ENCODE results near the gene ANKMY1.

ANKMY1 gene, protein sequence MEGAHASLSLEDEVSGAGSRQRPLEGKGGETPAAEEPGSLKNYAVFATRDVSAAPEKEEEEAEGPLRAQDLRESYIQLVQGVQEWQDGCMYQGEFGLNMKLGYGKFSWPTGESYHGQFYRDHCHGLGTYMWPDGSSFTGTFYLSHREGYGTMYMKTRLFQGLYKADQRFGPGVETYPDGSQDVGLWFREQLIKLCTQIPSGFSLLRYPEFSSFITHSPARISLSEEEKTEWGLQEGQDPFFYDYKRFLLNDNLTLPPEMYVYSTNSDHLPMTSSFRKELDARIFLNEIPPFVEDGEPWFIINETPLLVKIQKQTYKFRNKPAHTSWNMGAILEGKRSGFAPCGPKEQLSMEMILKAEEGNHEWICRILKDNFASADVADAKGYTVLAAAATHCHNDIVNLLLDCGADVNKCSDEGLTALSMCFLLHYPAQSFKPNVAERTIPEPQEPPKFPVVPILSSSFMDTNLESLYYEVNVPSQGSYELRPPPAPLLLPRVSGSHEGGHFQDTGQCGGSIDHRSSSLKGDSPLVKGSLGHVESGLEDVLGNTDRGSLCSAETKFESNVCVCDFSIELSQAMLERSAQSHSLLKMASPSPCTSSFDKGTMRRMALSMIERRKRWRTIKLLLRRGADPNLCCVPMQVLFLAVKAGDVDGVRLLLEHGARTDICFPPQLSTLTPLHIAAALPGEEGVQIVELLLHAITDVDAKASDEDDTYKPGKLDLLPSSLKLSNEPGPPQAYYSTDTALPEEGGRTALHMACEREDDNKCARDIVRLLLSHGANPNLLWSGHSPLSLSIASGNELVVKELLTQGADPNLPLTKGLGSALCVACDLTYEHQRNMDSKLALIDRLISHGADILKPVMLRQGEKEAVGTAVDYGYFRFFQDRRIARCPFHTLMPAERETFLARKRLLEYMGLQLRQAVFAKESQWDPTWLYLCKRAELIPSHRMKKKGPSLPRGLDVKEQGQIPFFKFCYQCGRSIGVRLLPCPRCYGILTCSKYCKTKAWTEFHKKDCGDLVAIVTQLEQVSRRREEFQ

DNA sequence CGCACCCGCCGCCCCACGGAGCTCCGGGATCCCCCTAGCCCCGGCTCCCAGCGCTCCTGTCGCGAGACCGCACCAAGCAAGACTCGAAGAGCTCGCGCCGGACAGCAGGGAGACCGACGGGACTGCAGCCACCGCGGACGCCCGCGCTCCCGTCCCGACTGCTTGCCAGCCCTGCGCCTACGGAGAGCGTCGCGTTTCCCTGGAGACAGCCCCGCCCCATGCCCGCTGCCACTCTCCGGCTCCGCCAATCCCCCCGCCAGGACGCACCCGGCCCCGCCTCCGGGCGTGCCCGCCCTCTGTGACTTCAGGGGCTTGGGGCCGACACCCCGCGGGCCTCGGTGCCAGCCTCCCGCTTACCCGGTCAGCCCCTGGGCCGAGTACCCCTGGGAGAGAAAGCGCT lies at the start of gene ANKMY1:
TSS of gene ANKMY1 (minus strand) at position 181 of the 400 bp plus-strand sequence. CDS start 653 bp downstream, outside the sequence.
- TF ChIP-seq, protein P1, sequence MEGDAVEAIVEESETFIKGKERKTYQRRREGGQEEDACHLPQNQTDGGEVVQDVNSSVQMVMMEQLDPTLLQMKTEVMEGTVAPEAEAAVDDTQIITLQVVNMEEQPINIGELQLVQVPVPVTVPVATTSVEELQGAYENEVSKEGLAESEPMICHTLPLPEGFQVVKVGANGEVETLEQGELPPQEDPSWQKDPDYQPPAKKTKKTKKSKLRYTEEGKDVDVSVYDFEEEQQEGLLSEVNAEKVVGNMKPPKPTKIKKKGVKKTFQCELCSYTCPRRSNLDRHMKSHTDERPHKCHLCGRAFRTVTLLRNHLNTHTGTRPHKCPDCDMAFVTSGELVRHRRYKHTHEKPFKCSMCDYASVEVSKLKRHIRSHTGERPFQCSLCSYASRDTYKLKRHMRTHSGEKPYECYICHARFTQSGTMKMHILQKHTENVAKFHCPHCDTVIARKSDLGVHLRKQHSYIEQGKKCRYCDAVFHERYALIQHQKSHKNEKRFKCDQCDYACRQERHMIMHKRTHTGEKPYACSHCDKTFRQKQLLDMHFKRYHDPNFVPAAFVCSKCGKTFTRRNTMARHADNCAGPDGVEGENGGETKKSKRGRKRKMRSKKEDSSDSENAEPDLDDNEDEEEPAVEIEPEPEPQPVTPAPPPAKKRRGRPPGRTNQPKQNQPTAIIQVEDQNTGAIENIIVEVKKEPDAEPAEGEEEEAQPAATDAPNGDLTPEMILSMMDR (IDR thresholded peaks at IDR 0.05) = no peak

DNA sequence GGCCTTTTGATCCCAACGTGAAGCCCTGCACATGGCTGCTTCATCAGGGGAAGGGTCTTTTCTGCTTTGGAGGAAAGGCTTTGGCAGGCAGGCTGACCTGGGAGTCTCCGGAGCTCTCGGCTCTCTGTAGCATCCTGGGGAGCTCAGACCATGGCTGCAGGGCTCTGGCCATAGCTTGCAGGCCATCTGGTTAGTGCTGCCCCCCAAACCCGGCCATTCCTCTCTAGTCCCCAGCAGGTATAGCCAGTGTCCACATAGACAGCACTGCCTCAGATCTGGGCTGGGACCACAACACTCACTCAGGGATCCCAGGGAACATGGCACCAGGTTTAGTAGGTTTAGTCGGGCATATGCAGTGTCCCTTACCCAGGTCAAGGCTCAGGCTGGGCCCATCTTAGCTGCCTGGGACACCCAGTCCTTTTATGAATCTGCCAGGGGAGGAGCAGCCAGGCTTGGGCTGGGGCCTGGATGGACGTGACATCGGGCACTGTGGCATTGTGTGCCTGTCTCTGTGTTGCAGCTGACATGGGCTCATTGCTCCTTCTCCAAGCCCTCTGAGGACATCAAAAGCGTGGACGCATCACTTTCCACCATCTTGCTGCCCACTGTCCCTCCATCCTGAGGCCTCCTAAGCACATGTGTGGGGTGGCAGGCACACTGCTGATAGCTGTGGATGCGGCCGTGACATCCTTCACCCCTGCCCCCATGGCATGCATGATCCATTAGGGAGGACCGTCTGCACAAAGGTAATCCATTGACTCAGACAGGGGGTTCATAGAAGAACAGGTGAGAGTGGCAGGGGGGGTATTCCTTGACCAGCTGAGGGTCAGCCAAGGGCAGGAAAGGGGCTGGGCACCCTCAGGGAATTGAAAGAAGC lies 48.3 kb upstream of the ANKMY1 start:
- TF ChIP-seq, protein P1 (IDR thresholded peaks at IDR 0.05) = no peak

DNA sequence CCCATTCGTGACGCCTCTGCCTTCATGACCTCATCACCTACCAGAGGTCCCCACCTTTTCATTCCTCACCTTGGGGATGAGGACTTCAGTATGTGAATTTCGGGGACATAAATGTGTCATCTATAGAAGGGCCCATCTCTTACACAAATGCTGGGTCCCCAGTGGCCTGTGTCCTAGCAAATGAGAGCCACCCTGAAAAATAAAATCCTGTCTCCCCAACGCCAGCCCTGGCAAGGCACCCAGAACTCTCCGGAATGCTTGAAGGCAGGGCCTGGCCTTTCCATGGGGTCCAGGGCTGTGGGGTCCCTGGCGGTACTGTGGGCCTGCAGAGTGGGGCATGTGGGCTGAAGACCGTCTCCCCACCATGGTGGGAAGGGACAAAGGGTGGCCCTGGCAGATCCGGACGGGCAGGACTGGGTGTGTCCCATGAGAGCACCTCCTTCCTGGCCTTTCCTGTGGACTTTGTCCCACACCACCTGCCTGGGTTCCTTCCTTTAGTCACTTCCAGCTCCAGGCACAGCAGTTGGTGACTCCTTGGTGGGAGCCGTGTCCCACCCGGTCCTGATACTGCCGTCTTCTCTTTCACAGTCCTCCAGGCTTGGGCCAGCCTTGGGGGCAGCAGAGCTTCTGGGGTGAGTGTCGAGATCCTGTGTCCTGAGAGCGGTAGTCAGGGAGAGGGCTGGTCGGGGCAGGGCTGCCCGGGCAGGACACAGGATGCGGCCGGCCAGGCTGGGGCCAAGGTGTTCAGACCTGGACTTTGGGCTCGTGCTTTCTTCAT lies 47.3 kb upstream of the ANKMY1 start:
- TF ChIP-seq, protein P1 (IDR thresholded peaks at IDR 0.05) = no peak

DNA sequence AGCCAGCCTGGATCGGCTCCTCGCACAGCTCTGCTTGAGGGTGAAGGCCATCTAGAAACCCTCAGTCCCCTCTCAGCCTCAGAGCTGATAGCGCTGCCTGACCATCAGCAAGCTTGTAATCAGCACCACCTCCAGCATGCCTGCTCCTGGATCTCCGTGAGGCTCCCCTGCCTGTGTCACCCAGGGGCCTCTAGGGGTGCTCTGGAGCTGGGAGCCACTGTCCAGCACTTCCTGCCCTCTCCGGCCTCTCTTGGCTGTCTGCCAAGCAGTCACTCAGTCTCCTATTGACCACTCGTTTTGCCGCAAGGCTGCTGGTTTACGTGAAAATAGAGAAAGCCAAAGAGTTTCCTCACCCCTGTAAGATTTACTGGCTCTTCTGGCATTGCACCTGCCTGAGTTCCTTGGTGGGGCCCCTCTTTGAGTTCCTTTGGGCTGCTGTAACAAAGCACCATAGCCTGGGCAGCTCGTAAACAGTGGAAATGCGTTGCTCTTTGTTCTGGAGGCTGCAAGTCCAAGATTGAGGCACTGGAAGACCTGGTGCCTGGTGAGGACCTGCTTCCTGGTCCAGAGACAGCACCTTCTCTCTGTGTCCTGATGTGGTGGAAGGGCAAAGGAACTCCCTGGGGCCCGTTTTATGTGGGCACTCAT lies 46.6 kb upstream of the ANKMY1 start:
- TF ChIP-seq, protein P1 (IDR thresholded peaks at IDR 0.05) = peak; percentile 62

DNA sequence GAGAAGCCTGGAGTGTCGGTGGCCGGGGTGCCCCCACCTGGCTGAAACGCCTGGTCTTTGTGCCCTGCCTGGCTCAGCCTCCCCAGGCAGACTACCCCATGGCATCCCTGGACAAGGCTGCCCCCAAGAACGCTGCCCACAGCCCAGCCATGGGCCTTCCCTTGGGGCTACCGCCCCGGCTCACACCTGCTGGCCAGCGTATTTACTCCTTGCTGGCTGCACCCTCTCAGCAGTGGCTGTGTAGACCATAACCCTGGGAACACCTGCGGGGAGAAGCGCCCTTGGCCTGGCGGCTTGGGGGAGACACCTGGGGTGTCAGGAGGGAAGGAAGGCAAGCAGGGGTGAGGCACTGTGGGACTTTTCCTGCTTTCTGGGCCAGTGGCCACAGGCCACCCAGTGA lies 46.1 kb upstream of the ANKMY1 start:
- TF ChIP-seq, protein P1 (IDR thresholded peaks at IDR 0.05) = no peak

DNA sequence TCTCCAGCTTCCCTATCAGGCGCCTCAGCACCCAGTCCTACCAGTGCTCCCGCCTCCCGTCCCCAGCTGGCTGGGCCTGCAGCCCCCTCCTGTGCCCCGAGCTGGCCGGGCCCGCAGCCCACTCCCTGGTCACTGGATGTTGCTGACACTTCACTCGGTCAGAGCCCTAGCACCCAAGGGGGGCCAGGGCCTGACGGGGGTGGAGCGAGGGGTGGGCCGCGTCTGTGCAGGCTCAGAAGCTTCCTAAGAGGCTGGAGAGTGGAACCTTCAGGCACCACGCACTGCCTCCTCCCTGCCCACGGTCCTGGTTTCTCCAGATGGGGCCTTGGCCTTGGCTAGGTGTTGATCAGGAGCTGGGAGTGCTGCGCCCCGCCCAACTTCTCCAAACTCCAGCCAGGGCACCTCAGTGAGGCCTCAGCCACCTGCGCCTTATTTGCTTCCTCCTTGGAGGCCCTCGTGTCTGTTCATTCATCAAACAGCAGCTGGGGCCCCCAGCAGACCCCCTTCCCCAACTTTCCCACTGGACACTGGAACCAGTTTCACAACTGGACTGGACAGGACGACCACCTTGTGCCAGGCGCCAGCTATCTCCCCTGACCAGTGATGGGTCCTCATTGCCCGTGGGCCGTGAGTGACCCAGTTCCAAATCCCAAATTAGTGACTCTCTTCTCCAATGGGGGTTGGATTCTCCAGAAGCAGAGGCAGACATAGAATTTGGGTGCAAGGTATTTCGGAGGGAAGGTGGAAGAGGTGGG lies 45.5 kb upstream of the ANKMY1 start:
- TF ChIP-seq, protein P1 (IDR thresholded peaks at IDR 0.05) = no peak

Data from LNCAP (cell line).